Forelimb muscle (tissue), 1 donor: ENCODE data around the gene ARL6IP5. TPM values are rescaled to one million over a fixed set of nuclear protein-coding genes. Genes with fewer than 3 reads are reported as not detected.

Experiments
- DNase-seq: peaks from one replicate; pipeline ENCODE4 v3.0.0-alpha.2; 2013; ENCODE audit warnings: low read depth
- polyA plus RNA-seq: library from polyadenylated mRNA; unstranded; fragments of 120-200 nt; gene quantifications from one replicate; pipeline ENCODE4 v1.2.1, GENCODE V29; 2013; ENCODE audit not compliant: insufficient read length

ARL6IP5 gene
- polyA plus RNA-seq, 1 donor: 121 TPM

- DNase-seq: no peak
Measured at GRCh38 chr3:69116897-69117296, 32.2 kb downstream of the ARL6IP5 start.

GRCh38 chr3:69118555-69118954 lies 33.8 kb downstream of the ARL6IP5 start:
- no peak for DNase-seq

GRCh38 chr3:69119138-69119537 lies 34.4 kb downstream of the ARL6IP5 start:
- DNase-seq: no peak

- no peak for DNase-seq
Measured at GRCh38 chr3:69119681-69120080, 34.9 kb downstream of the ARL6IP5 start.

GRCh38 chr3:69120879-69121464 lies 36.2 kb downstream of the ARL6IP5 start:
- DNase-seq: peak; percentile 44

- DNase-seq: no peak
Measured at GRCh38 chr3:69121513-69121912, 36.8 kb downstream of the ARL6IP5 start.

- DNase-seq: no peak
Measured at GRCh38 chr3:69121950-69122349, 37.2 kb downstream of the ARL6IP5 start.

- DNase-seq: peak; percentile 28
Measured at GRCh38 chr3:69122403-69122802, 37.7 kb downstream of the ARL6IP5 start, which contains the start of gene LMOD3. TSS of gene LMOD3 (minus strand) at chr3:69122595. CDS start at chr3:69122386, 209 bp downstream.

GRCh38 chr3:69126216-69126615 lies 41.5 kb downstream of the ARL6IP5 start:
- DNase-seq: no peak

GRCh38 chr3:69126999-69127398 lies 42.3 kb downstream of the ARL6IP5 start:
- DNase-seq: no peak

GRCh38 chr3:69128509-69128908 lies 43.8 kb downstream of the ARL6IP5 start:
- no peak for DNase-seq

- DNase-seq: no peak
Measured at GRCh38 chr3:69129531-69129930, 44.8 kb downstream of the ARL6IP5 start.

GRCh38 chr3:69130689-69131088 lies 46.0 kb downstream of the ARL6IP5 start:
- DNase-seq: no peak

GRCh38 chr3:69137005-69137404 lies 52.3 kb downstream of the ARL6IP5 start:
- no peak for DNase-seq

GRCh38 chr3:69137412-69137811 lies 52.7 kb downstream of the ARL6IP5 start:
- DNase-seq: no peak

- no peak for DNase-seq
Measured at GRCh38 chr3:69141313-69141712, 56.6 kb downstream of the ARL6IP5 start.

GRCh38 chr3:69142090-69142489 lies 57.4 kb downstream of the ARL6IP5 start:
- no peak for DNase-seq

GRCh38 chr3:69142797-69143454 lies 58.2 kb downstream of the ARL6IP5 start:
- DNase-seq: no peak

- DNase-seq: no peak
Measured at GRCh38 chr3:69143612-69144011, 58.9 kb downstream of the ARL6IP5 start.

- no peak for DNase-seq
Measured at GRCh38 chr3:69144631-69145245, 60.0 kb downstream of the ARL6IP5 start.

- no peak for DNase-seq
Measured at GRCh38 chr3:69145688-69146087, 61.0 kb downstream of the ARL6IP5 start.

GRCh38 chr3:69149586-69149985 lies 64.8 kb downstream of the ARL6IP5 start:
- no peak for DNase-seq
